OCI-LY7 (cell line): ENCODE data around the gene CARD14.

Experiments used
- CTCF ChIP-seq: fragments of 200-600 bp; sonication (generic); conservative IDR thresholded peaks from 2 replicates; pipeline ENCODE4 v1.5.1; 2014; ENCODE audit warnings: mild to moderate bottlenecking, antibody characterized with exemption, low read length, moderate library complexity, mixed read lengths
- EZH2phosphoT487 ChIP-seq: fragments of 200-600 bp; sonication (generic); IDR thresholded peaks from 2 replicates; pipeline ENCODE4 v1.6.1; 2018; ENCODE audit warnings: low read depth, borderline replicate concordance, mild to moderate bottlenecking, mixed run types, antibody characterized with exemption, low read length, moderate library complexity, mixed read lengths

- TF ChIP-seq CTCF (no peak), EZH2phosphoT487 (no peak)
Observed at GRCh38 chr17:80220736-80221215, 50.9 kb downstream of the CARD14 start.
